Prostate gland (tissue), 2 donors: ENCODE measurements around the gene NFATC2IP. TPM values are rescaled to one million over a fixed set of nuclear protein-coding genes. Genes with fewer than 3 reads are reported as not detected.

Source experiments
- DNase-seq: peaks from one replicate; pipeline ENCODE4 v3.0.0-alpha.2; 2019; ENCODE audit warnings: low spot score
- H3K27ac ChIP-seq, 2 donors: fragments of 200-600 bp; sonication (generic); 2 replicates each; pipeline ENCODE4 v1.5.1; 2017 to 2019
- H3K27me3 ChIP-seq: fragments of 200-600 bp; sonication (generic); replicated peaks from 2 replicates; pipeline ENCODE4 v1.5.1; 2019; ENCODE audit not compliant: insufficient read depth
- H3K36me3 ChIP-seq, 2 donors: fragments of 200-600 bp; sonication (generic); 1 replicate in 1 of 2; 2 replicates in 1 of 2; pipeline versions ENCODE4 v1.5.1 to v1.8.1; 2017 to 2019
- H3K4me1 ChIP-seq: fragments of 200-600 bp; sonication (generic); replicated peaks from 2 replicates; pipeline ENCODE4 v1.5.1; 2019
- H3K4me3 ChIP-seq, 2 donors: fragments of 200-600 bp; sonication (generic); 2 replicates each; pipeline ENCODE4 v1.5.1; 2017 to 2019
- H3K9me3 ChIP-seq: fragments of 200-600 bp; sonication (generic); 2 replicates; pipeline ENCODE4 v1.5.1; 2017
- POLR2A ChIP-seq: fragments of 450-650 bp; IDR thresholded peaks from one replicate; pipeline ENCODE4 v1.6.1; 2016; ENCODE audit warnings: antibody characterized with exemption, mild to moderate bottlenecking
- POLR2AphosphoS5 ChIP-seq: sonication (generic); formaldehyde crosslinking; IDR thresholded peaks from one replicate; pipeline ENCODE4 v1.6.1; 2017; ENCODE audit warnings: antibody characterized with exemption
- WGBS: methylation state at CpG from one replicate; pipeline ENCODE4 v1.1.5; 2018; 5-methylcytosine and 5-hydroxymethylcytosine counted together
- intact Hi-C: fragments of 100-400 bp; cut with DNase I; formaldehyde crosslinking; loops from one replicate; pipeline ENCODE4 v1.14.2; 2022
- total RNA-seq, 2 donors: library from RNA; depleted of rRNA; stranded (reverse); fragments of >200 nt; gene quantifications; one replicate each; pipeline ENCODE4 v1.1.0, GENCODE V29; 2016
- TF ChIP-seq, protein P1 (sequence below), 4 experiments: fragments of 200-600 bp in 2 of 4; fragments of 450-650 bp in 2 of 4; sonication (generic) in 2 of 4; IDR thresholded peaks; 1 replicate in 3 of 4; 2 replicates in 1 of 4; pipeline ENCODE4 v1.5.1; 2016 to 2019; ENCODE audit warnings: antibody characterized with exemption in 4 of 4, mild to moderate bottlenecking in 2 of 4, moderate library complexity in 2 of 4

Gene NFATC2IP
- total RNA-seq, 2 donors from 2014 or later = 18.8 to 47.3 TPM

DNA sequence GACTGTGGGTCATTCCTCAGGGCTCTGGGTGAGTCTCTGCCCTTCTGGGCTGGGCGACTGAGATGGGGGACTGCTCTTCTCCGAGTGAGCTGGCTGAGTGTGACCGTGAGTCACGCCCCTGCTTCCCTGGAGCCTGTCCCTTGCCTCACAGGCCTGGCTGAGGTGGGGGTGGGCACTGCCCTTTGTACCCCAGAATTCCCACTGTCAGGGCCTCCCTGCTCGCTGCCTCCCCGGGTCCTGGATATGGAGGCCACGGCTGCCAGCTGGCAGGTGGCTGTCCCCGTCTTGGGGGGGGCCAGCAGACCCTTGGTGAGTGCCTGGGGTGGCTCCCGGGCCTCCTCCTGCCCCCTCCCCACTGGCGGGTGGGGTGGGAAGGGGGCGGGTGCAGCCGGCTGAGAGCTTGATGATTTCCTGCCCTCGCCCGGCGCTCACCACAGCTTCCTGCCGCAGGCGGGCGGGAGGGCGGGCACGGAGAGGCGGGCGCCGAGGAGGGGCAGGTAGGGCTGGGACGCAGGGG is 33.9 kb downstream of the NFATC2IP start, which contains the start of gene LAT:
Gene LAT (plus strand): TSS at position 434 of the 517 bp plus-strand sequence. CDS start 366 bp downstream, outside the sequence.
- DNase-seq = no peak
- Histone ChIP-seq H3K27me3 (no peaks in the 10 kb centered on the region), H3K9me3 (no peaks in the 10 kb centered on the region), H3K36me3 (peaks cover 0 to 9% of the 10 kb centered on the region in 2 donors), H3K4me1 (no peaks in the 10 kb centered on the region), H3K4me3 (no peak within 1 kb of the TSS), H3K27ac (no peak within 1 kb of the TSS)
- TF ChIP-seq POLR2A (no peak), POLR2AphosphoS5 (no peak)
- TF ChIP-seq, protein P1, sequence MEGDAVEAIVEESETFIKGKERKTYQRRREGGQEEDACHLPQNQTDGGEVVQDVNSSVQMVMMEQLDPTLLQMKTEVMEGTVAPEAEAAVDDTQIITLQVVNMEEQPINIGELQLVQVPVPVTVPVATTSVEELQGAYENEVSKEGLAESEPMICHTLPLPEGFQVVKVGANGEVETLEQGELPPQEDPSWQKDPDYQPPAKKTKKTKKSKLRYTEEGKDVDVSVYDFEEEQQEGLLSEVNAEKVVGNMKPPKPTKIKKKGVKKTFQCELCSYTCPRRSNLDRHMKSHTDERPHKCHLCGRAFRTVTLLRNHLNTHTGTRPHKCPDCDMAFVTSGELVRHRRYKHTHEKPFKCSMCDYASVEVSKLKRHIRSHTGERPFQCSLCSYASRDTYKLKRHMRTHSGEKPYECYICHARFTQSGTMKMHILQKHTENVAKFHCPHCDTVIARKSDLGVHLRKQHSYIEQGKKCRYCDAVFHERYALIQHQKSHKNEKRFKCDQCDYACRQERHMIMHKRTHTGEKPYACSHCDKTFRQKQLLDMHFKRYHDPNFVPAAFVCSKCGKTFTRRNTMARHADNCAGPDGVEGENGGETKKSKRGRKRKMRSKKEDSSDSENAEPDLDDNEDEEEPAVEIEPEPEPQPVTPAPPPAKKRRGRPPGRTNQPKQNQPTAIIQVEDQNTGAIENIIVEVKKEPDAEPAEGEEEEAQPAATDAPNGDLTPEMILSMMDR (IDR thresholded peaks at IDR 0.05) = no peak
- intact Hi-C loops = no loop called here
- WGBS = 74% methylated on average over 7 of the region's 24 CpGs

DNA sequence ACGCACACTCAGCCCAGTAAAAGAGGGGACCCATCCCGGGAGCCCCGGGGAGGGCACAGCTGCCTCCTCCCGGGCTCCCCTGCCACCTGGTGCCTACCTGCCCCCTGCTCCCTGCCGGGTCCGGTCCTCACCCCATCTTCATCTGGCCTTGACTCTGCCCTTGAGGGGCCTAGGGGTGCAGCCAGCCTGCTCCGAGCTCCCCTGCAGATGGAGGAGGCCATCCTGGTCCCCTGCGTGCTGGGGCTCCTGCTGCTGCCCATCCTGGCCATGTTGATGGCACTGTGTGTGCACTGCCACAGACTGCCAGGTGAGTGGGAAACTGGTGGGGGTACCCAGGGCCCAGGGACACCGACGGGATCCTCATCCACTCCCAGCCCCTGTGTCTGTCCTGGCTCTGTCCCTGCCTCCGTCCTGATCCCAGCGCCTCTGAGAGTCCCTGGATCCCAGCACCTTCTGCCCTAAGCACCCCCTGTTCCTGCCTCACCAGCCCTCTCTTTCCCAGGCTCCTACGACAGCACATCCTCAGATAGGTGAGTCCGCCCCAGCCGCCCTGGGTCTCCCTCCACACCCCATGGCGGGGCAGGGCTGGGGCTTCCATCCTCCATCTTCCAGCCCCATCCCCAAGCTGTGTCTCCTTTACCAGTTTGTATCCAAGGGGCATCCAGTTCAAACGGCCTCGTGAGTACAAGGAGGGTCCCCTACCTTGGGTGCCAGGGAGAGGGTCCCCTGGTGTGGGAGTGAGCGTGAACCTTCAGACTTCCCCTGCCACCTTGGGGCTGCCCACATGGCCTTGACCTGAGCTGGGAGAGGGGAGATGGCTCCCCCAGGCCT is 34.7 kb downstream of the NFATC2IP start:
- no peak overlapping the region for H3K4me3 ChIP-seq
- no peaks in the 10 kb centered on the region for H3K9me3 ChIP-seq
- peaks cover 0 to 9% of the 10 kb centered on the region in 2 donors for H3K36me3 ChIP-seq
- no peaks in the 10 kb centered on the region for H3K4me1 ChIP-seq
- H3K27me3 ChIP-seq = no peaks in the 10 kb centered on the region
- 93% methylated on average over 17 of the region's 19 CpGs for WGBS
- intact Hi-C loops = no loop called here
- TF ChIP-seq POLR2A (no peak), POLR2AphosphoS5 (no peak)
- TF ChIP-seq, protein P1 (IDR thresholded peaks at IDR 0.05) = no peak
- no peak for DNase-seq
- H3K27ac ChIP-seq = no peak overlapping the region

DNA sequence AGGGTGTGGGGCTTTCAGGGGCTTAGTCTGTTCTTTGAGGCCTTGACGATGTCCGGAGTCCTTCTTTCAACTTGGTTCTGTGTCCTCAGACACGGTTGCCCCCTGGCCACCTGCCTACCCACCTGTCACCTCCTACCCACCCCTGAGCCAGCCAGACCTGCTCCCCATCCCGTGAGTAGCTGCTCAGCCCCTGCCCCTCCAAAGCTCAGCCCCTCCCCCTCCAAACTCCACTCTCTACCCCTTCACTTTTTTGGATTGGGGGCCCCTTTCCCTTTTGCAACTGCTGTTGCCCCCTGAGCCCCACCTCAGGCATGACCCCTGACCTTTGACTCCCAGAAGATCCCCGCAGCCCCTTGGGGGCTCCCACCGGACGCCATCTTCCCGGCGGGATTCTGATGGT is 35.3 kb downstream of the NFATC2IP start:
- Histone ChIP-seq H3K36me3 (peaks cover 0 to 9% of the 10 kb centered on the region in 2 donors), H3K27me3 (no peaks in the 10 kb centered on the region), H3K9me3 (no peaks in the 10 kb centered on the region), H3K27ac (no peak overlapping the region), H3K4me3 (no peak overlapping the region), H3K4me1 (no peaks in the 10 kb centered on the region)
- WGBS = 93% methylated on average over 9 of the region's 9 CpGs
- DNase-seq = no peak
- intact Hi-C loops = no loop called here
- TF ChIP-seq POLR2A (no peak), POLR2AphosphoS5 (no peak)
- TF ChIP-seq, protein P1 (IDR thresholded peaks at IDR 0.05) = no peak

DNA sequence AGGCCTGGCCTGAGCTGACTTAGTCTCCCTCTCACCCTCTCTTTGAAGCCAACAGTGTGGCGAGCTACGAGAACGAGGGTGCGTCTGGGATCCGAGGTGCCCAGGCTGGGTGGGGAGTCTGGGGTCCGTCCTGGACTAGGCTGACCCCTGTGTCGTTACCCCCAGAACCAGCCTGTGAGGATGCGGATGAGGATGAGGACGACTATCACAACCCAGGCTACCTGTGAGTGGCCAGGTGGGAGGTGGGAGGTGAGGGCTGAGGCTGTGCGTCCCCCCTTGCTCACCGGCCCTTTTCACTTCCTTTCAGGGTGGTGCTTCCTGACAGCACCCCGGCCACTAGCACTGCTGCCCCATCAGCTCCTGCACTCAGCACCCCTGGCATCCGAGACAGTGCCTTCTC is 35.8 kb downstream of the NFATC2IP start:
- TF ChIP-seq, protein P1 (IDR thresholded peaks at IDR 0.05) = no peak
- TF ChIP-seq POLR2AphosphoS5 (no peak), POLR2A (no peak)
- DNase-seq = no peak
- Histone ChIP-seq H3K4me3 (no peak overlapping the region), H3K9me3 (no peaks in the 10 kb centered on the region), H3K27ac (no peak overlapping the region), H3K36me3 (peaks cover 0 to 9% of the 10 kb centered on the region in 2 donors), H3K4me1 (no peaks in the 10 kb centered on the region), H3K27me3 (no peaks in the 10 kb centered on the region)
- 82% methylated on average over 13 of the region's 13 CpGs for WGBS
- intact Hi-C loops = no loop called here
